HG03457 (cell line): ENCODE results near the gene SAA4.
"Not testable (repeated sequence)": the region's sequence is repeated elsewhere in the genome, so short reads cannot be mapped to it uniquely, and the experiment has no call there.

Source experiments
- ATAC-seq: cut with Tn5 transposase; IDR thresholded peaks from one replicate; pipeline ENCODE4 v1.9.1; 2021; ENCODE audit warnings: moderate number of reproducible peaks; ENCODE audit not compliant: unreplicated experiment

Gene SAA4

GRCh38 chr11:18191376-18191775 is 45.2 kb downstream of the SAA4 start:
- ATAC-seq, result no peak

- ATAC-seq, result not testable (repeated sequence)
Observed at GRCh38 chr11:18189476-18190245, 46.9 kb downstream of the SAA4 start.

- no peak for ATAC-seq
Observed at GRCh38 chr11:18188796-18189195, 47.8 kb downstream of the SAA4 start.
